Measurements from ENCODE around the gene FAAP20.

FAAP20 gene

DNA sequence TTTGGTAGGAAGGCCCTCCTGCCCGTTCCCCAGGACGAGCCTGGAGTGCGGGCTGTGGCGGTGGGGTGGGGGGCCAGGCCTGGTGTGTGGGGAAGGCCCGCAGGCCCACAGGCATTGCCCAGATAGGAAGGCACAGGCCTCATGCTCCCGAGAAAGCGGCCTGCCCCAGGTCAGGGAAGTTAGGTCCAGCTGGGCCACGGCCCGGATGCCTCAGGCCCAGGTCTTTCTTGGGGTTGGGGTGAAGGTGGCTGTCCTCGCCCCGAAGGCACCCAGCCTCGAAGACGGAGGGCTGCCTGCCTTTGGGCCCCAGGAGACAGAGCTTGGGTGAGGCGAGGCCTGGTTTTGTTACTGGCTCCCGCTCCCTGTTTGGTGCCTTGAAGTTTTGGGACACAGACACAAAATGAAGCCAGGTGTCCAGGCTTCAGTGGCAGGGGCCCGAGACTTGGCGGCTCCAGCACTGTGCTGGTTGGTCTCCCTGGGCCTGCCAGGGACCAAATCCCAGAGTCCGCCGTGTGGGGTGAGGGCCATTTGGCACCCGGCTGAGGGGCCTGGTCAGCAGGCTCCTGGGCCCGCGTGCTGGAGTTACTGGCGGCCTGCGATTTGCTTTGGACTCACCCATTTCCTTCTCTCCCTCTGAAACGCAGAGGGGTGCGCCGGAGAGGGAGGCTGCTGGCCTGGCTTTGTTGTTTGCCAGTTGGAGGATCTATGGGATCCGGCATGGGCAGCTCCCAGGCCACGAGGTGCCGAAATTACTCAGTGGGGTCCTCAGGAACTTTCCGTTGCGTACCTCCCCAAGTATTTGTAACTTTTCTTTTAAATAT, 35.5 kb upstream of the FAAP20 start:
- DNase-seq: no peak

DNA sequence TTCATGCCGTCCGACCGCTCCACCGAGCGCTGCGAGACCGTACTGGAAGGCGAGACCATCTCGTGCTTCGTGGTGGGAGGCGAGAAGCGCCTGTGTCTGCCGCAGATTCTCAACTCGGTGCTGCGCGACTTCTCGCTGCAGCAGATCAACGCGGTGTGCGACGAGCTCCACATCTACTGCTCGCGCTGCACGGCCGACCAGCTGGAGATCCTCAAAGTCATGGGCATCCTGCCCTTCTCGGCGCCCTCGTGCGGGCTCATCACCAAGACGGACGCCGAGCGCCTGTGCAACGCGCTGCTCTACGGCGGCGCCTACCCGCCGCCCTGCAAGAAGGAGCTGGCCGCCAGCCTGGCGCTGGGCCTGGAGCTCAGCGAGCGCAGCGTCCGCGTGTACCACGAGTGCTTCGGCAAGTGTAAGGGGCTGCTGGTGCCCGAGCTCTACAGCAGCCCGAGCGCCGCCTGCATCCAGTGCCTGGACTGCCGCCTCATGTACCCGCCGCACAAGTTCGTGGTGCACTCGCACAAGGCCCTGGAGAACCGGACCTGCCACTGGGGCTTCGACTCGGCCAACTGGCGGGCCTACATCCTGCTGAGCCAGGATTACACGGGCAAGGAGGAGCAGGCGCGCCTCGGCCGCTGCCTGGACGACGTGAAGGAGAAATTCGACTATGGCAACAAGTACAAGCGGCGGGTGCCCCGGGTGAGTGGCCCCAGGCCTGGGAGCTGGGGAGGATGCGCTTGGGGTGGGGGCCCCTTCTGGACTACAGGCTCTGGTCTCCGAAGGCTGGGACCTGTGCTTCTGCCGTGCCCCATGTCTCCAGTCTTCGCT, 34.7 kb upstream of the FAAP20 start:
- DNase-seq: no peak

DNA sequence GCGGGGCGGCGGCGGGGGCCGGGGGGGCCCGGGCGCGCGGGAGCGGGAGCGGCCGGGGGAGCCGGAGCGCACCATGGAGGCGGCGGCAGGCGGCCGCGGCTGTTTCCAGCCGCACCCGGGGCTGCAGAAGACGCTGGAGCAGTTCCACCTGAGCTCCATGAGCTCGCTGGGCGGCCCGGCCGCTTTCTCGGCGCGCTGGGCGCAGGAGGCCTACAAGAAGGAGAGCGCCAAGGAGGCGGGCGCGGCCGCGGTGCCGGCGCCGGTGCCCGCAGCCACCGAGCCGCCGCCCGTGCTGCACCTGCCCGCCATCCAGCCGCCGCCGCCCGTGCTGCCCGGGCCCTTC, 34.1 kb upstream of the FAAP20 start:
- DNase-seq: no peak

DNA sequence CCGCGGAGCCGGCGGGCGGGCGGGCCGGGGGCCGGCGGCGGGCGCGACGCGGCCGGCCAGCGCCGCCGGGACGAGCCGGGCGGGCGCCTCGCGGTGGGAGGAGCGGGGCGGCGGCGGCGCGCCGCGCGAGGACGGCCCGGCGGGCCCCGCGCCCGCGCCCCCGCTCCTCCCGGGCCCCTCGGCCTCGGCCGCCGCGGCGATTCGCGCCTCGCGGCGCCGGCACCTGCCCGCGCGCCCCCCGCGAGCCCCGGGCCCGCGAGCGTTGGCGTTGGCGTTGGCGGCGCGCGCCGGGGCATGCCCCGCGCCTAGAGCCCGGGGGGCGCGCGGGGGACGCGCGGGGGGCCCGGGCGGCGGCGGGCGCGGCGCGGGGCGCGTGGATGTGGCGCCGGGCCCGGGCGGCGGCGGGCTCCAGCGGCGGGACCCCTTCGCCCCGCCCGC, 33.6 kb upstream of the FAAP20 start, which contains the start of gene SKI:
Gene SKI, plus strand, starts transcription at position 163 of the 438 bp plus-strand sequence. CDS start 448 bp downstream, outside the sequence.
- DNase-seq: no peak

DNA sequence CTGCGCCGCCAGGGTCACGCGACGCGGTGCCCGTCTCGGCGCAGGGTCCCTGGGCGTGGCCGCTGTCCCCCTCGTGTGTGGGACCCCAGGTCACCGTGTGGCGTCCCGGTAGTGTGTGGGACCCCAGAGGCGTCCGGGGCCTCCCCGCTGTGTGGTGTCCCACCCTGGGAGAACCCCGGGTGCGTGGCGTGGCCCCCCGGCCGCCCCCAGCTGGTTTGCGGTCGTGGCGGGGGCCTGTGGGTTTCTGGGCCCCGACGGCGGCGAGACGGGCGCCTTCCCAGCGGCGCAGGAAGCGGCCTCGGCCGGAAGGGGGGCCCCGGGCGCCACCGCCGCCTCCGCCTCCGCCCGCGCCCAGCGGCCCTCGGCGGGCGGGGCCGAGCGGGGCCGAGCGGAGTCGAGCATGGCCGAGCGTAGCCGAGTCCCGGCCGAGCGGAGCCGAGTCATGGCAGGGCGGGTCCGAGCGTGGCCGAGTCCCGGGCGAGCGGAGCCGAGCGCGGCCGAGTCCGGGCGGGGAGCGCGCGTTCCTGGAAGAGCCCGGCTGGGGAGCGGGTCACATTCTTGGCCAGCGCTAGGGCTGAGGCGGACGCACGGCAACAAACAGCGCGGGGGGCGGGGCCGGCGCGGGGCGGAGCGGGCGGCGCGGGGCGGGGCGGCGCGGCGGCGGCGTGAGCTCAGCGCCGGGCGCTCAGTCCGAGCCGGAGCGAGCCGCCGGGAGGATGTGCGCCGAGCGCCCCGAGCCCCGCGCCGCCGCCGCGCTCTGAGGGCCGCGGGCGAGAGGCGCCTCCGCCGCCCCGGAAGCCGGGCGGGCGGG, 33.0 kb upstream of the FAAP20 start:
- DNase-seq: peak; percentile 53

DNA sequence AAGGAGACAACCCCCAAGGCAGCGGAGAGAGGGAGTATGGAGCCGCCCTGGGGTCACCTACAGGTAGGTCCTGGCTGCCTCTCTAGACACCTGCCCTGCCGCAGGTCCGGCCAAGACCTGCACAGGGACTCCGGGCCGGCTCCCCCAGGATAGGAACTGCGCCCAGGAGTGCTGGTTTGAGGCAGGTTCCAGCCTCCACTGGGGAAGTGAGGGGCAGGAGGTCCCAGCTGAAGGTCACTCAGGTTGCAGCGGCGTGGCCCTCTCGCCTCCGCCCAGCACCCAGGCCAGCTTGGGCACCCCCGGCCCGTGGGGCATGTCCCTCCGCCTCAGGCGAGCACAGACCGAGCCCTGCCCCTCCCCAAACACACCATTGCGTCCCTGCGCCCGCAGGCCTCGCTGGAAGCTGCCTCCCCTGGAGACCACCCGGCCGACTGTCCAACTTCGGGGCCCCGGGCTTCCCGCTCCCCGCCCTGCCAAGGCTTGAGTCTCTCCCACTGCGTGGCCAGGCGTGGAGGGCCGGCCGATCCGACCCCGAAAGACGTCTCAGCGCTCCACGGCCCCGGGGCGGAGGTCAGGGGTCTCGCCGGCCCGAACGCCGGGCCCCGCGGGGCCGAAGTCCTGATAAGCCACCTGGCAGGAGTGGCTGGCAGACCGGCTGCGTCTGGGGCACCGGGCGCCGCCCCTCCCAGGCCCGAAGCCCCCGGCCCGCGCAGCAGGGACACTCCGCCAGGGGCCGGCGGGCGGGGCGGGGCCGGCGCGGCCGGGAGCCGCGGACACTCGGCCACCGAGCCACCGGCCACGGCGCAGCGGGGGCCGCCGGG, 32.2 kb upstream of the FAAP20 start:
- DNase-seq: no peak

DNA sequence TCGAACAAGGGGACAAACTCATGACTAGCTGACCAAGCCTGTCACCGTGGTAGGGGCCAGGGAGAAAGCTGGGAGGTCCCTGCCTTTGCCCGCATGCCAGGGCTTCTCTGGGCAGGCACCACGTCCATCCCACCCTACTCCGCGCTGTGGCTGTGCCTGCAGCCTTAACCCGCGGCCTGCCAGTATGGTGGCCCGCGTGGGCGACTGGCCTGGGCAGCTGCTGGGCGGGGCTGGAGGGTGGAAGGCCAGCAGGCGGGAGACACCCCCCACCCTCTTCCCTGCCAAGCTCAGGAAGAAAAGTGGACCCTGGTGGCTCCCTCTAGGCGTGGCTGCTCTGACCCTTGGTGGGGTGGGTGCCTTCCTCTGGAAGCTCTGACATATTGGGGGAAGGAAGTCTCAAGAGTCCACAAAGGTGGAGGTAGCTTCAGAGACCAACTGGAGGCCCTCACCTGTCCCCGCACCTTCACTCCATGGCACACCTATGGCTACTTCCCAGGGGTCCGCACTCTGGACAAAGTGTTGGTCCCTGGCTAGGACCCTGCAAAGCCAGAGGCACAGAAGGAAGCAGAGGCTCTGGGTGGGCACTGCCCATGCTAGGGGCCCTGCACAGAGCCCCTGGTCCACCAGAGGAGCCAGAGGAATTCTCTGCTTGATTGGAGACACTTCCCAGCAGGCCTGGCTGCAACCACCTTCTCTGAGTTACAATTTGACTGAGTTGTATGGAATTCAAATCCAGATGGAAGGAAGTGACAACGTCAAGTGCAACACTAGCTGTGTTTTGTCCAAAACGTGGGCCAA, 30.3 kb upstream of the FAAP20 start:
- DNase-seq: no peak

DNA sequence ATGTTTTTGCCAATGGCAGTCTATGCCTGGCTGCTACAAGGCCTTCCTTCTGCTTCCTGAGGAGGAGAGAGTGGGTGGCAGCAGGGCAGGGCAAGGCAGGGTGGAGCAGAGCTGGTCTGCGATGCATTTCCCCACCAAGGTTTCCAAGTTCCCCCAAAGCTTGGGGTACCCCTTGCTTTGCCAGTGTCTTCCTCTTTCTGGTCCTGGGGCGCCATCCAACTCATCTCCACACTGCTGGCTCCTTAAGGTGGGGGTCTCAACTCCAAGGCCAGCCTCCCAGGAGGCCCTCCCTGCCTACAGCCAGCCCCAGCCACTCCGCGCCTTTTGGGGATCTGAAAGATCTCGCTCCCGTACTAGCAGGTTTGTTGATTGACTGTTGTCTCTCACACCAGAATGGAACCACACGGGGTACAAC, 29.6 kb upstream of the FAAP20 start:
- DNase-seq: no peak

DNA sequence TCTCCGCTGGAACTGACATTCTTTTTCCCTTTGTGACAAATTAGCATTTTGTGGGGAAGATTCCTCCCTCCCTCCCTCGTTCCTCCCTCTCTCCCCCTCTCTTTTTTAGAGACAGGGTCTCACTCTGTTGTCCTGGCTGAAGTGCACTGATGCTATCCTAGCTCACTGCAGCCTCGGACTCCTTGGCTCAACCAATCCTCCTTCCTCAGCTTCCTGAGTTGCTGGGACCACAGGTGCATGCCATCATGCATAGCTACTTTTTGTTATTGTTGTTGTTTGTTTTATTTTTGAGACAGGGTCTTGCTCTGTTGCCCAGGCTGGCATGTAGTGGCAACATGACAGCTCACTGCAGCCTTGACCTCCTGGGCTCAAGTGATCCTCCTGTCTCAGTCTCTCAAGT, 26.7 kb upstream of the FAAP20 start:
- DNase-seq: no peak

DNA sequence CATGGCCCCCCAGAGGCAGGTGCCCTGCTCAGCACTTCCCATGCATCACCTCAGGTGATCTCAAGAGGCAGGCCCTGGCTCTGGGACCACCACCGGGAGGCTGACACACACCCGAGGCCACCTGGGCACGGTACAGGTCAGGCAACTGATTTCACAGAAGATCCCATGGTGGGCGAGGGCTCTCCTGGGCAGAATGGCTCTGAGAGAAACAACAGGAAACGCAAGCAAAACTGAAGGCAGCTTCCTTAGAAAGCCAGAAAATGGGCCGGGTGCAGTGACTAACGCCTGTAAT, 22.1 kb upstream of the FAAP20 start:
- DNase-seq: no peak

DNA sequence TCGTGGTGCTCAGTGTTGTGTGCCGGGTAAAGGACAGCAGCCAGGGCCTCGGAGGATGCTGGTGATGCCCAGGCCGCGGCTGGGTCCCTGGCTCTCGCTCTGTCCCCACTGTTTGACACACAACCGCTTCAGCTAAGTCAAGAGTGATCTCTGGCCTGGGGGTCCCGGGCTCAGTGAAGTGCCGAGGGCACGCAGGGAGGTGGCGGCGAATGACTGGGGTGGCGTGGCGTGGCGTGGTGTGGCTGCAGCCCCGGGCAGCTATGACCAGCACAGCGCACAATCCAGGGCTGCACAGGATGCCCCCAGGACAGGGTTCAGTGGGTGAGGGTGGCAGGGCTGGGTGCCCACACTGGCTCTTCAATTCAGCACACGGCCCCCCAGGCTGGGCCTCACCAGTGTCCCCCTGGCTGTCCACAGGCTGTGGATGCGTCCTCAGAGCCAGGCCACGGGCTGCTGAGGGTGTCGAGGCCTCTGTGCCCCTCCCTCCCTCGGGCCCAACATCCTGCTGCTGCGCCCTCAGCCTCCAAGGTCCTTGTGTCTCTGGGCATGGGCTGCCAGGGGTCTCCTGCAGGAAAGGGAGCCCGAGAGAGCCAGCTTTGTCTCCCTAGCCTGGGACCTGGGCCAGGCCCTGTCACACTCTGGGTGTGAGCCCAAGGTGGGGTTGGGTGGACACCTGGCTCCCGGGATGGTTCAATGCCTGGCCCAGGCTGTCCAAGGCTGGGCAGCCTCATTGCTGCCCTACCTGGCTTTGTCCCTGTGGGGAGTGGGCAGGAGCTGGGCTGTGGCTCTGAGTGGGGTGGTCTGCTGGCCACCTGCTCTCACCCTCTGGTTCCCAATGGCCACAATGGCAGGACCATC, 21.6 kb upstream of the FAAP20 start:
- DNase-seq: no peak

DNA sequence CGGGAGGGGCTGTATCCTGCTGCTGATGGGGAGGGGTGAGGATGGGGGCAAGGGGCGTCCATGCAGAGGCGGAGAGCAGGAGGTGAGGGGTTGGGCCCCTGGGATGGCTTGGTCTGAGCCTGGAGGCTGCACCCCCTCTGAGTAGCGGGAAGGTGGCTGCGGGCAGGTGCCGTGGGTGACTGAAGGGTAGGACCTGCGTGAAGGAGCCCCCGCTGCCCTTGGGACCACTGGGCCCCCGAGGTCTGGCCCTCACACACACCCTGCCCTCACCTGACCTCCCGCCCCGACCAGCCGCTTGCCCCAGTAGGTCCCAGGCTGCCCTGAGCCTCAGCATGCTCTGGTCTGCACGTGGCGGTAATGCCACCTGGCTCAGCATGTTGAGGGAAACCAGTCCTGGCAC, 20.8 kb upstream of the FAAP20 start:
- no peak for DNase-seq

DNA sequence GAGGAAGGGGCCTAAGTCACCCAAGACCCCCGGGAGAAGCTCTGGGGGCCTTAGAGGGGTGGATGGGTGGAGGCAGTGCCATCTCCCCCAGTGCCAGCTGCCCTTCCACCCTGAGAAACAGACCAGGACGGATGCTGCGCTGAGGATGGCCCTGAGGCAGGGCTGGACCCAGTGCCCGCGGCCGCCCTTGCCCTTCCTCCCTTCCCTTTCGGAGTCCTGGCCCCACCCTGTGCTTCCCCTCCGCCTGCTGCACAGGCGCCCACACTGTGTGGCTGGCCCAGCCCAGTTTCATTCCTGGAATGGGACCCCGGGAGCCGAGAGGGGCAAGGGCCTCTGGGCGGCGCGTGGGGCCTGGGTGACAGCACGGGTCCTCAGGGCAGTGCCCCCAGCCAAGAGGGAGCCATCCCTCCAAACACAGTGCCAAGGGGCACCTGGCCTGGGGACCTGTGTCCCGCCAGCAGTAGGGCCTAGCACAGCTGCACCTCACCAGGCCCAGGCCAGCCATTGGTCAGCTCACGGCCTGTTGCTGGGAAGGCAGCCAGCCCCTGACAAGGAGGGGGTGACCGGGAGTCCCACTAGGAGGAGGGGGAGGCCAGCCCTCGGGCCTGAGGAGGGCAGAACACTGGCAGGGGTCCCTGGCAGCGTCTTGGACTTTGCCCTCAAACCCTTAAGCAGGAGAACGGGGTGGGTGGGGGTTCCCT, 20.1 kb upstream of the FAAP20 start:
- no peak for DNase-seq

DNA sequence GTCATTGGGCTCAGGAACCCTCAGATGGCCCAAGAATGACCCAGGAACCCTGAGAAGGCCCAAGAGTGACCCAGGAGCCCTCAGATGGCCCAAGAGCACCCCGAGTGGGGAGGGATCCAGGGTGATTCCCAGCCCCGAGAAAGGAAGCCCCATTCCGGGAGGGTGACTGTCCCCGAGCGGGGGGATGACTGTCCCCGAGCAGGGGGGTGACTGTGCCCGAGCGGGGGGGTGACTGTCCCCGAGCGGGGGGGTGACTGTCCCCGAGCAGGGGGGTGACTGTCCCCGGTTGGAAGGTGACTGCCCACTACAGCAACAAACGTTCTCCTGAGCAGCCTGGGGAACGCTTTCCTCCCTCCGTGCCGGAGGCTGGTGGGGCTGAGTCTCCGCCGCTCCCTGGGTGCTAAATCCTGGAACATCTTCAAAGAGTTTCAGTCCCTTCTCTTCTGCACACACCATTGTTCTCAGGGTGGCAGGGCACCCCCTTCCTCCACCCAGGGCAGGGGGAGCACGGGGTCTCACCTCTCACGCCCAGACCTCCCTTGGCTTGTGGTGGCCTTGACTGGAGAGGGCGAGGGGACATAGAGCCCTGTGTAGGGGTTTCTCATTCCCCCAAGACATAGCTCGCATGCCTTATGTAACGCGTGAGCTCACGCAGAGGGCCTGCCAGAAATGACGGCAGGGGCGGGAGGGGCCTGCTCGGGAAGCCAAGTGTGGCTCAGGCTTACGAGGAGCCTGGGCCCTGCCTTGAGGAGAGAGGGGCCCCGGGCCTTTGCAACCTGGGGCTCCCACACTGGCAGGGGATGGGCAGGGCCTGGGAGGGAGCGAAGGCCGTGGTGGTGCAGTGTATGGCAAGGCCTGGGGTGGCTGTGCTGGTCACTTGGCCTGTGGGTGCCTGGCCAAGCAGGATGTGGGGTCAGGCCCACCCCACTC, 19.3 kb upstream of the FAAP20 start:
- DNase-seq: no peak

DNA sequence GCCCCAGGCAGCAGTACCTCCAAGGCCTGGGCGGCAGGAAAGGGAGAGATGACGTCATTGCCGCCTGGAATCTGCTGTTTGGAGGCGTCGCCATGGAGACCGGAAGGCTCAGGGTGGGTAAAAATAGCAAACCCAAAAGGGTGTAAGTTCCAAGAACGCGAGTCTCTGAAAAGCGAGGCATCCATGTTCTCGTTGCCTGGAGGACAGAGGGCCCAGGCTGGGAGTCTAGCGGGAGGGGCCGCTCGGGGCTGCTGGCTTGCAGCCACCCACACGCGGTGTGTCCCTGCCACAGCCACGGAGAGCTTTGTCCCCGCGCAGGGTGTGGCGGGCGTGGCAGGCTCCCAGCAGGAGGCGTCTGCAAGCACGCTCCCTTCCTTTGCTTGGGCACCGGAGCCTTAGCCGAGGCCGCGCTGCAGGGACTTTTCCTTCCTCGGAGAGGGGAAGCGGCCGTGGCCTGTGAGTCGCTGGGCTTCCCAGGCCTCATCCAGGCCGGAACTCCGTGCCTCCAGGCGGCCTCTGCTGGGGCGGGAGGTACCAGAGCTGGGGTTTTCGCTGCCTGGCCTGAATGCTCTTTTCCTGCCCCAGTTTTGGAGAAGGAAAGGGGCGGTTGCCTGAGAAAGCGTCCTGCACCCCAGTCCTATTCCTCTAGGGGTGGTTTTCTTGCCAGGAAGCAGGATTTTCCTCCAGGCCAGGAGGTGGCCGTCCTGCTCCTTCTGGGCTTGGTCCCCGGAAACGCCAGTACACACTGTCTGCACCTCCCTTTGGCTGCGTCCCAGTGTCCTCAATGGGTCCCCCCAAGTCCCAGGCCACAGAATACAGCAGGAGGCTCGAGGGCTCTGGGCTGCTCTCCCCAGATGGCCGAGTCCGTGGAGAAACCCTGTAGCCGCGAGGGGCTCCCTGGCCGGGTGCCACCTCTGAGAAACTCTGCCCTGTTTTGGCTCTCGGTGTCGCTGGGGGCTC, 18.2 kb upstream of the FAAP20 start:
- DNase-seq: no peak

DNA sequence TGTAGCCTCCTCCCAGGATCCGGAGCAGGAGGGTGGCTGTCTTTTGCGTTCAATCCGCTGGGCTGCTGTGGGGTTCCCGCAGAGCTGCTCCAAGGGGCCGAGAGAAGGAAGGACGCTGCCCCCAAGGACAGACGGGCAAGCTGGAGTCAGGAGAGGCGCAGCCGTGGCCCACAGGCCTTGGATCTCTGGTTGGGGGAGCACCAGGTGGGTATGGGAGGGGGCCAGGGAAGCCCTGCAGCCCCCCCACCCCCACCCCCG, 17.6 kb upstream of the FAAP20 start:
- DNase-seq: no peak

DNA sequence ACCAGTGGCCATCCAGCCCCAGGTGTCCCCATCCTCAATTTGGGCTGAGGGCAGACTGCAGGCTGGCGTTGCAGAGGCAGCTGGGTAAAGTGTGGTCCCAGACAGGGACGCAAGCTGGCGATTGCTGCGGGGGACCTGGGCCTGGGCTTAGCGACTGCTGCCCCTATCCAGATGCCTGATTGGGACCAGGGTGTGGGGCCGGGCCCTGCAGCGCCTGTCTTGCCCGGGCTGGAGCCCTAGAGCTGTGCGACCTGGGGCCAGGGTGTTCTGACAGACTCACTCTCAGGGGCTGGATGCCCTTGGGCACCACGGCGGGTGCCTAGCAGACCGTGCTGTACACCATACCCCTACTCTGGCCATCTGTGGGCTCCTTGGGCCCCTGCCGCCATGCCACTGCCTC, 16.2 kb upstream of the FAAP20 start:
- no peak for DNase-seq

DNA sequence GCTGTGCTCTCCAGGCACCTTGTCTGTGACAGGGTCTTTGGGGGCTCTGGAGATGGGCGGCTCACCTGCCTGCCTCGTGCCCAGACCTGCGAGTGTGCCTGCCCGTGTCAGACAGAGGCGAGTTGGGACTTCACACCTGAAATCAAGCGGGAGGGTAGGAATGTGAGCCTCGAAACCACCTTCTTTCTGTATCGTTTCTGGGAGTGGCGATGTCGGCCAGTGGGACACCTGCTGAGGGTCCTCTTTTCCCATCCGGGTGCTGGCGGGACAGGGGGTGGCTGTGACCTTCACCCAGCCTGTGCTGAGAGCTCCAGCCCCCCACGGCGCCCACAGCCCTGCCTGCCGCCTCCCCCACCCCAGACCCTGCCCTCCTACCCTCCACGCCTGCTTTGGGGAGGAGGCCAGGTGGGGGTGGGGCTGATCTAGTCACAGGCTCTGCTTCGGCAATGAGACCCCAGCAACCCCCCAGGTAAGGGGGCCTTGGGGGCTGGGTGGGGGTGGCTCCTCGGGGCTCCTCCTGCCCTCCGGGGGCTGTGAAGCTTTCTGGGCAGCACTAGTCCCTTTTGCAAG, 15.6 kb upstream of the FAAP20 start:
- no peak for DNase-seq
